ENCODE data around the gene TMPRSS13.
"Not testable (repeated sequence)": the region's sequence is repeated elsewhere in the genome, so short reads cannot be mapped to it uniquely, and the experiment has no call there.

The TMPRSS13 gene

GRCh38 chr11:117959438-117960149 lies 30.4 kb upstream of the TMPRSS13 start:
- H3K27ac ChIP-seq, result no peak overlapping the region
- TF ChIP-seq CTCF (conservative IDR thresholded peaks at IDR 0.05), result no peak

GRCh38 chr11:117958949-117959348 lies 29.7 kb upstream of the TMPRSS13 start:
- TF ChIP-seq CTCF (conservative IDR thresholded peaks at IDR 0.05), result no peak
- no peak overlapping the region for H3K27ac ChIP-seq

GRCh38 chr11:117953024-117953671 lies 23.9 kb upstream of the TMPRSS13 start:
- H3K27ac ChIP-seq, result no peak overlapping the region
- TF ChIP-seq CTCF (conservative IDR thresholded peaks at IDR 0.05), result no peak

GRCh38 chr11:117950993-117951961 lies 22.1 kb upstream of the TMPRSS13 start:
- no peak overlapping the region for H3K27ac ChIP-seq
- no peak for TF ChIP-seq CTCF (conservative IDR thresholded peaks at IDR 0.05)

GRCh38 chr11:117950301-117950700 lies 21.1 kb upstream of the TMPRSS13 start:
- H3K27ac ChIP-seq, result no peak overlapping the region

GRCh38 chr11:117949062-117949461 lies 19.9 kb upstream of the TMPRSS13 start:
- TF ChIP-seq CTCF (conservative IDR thresholded peaks at IDR 0.05), result no peak
- no peak overlapping the region for H3K27ac ChIP-seq

More at GRCh38 chr11:117950301-117950700, 21.1 kb upstream of the TMPRSS13 start:
- TF ChIP-seq CTCF (conservative IDR thresholded peaks at IDR 0.05), result peak; percentile 30; the same call in 1 of the 2 replicates

- H3K27ac ChIP-seq, result not testable (repeated sequence)
Observed at GRCh38 chr11:117948466-117948865, 19.3 kb upstream of the TMPRSS13 start.

GRCh38 chr11:117947751-117948150 lies 18.5 kb upstream of the TMPRSS13 start:
- H3K27ac ChIP-seq, result not testable (repeated sequence)
